MM.1S (cell line): ENCODE measurements around the gene JPH4.

Experiments
- EZH2phosphoT487 ChIP-seq: fragments of 300-600 bp; sonication (generic); IDR thresholded peaks from 2 replicates; pipeline ENCODE4 v1.6.1; 2018; ENCODE audit warnings: antibody characterized with exemption, low read length
- TF ChIP-seq, protein P1 (sequence below): fragments of 300-600 bp; sonication (generic); IDR thresholded peaks from 2 replicates; pipeline ENCODE4 v1.5.1; 2016; ENCODE audit warnings: antibody characterized with exemption, low read length, mixed read lengths

DNA sequence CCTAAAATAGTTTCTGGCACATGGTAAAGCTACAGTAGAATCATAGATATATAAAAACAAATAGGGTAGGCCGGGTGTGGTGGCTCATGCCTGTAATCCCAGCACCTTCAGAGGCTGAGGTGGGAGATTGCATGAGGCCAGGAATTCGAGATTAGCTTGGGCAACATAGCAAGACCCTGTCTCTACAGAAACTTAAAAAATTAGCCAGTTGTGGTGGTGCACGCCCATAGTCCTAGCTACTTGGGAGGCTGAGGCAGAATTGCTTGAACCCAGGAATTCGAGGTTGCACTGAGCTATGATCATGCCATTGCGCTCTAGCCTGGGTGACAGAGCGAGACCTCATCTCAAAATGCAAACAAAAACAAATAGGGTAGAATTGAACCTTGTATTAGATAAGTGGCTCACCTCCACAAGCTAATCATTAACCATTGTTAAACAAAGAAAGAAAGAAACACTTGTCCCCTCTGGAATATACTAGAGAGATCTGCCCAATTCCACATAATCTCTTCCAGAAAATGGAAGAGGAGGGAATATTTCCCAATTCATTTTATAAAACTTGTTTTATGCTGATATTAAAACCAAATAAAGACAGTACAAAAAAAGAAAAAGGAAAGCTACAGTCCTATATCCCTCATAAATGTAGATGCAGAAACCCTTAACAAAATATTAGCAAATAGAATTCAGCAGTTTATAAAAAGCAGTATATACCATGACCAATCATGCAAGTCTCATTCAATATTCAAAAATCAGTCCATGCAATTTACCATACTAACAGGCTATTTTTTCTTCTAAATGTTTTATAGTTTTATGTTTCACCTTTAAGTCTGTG, 34.9 kb upstream of the JPH4 start:
- TF ChIP-seq EZH2phosphoT487: no peak
- TF ChIP-seq, protein P1, sequence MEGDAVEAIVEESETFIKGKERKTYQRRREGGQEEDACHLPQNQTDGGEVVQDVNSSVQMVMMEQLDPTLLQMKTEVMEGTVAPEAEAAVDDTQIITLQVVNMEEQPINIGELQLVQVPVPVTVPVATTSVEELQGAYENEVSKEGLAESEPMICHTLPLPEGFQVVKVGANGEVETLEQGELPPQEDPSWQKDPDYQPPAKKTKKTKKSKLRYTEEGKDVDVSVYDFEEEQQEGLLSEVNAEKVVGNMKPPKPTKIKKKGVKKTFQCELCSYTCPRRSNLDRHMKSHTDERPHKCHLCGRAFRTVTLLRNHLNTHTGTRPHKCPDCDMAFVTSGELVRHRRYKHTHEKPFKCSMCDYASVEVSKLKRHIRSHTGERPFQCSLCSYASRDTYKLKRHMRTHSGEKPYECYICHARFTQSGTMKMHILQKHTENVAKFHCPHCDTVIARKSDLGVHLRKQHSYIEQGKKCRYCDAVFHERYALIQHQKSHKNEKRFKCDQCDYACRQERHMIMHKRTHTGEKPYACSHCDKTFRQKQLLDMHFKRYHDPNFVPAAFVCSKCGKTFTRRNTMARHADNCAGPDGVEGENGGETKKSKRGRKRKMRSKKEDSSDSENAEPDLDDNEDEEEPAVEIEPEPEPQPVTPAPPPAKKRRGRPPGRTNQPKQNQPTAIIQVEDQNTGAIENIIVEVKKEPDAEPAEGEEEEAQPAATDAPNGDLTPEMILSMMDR: no peak
